ENCODE measurements around the gene ADCY10. TPM values are rescaled to one million over a fixed set of nuclear protein-coding genes. Genes with fewer than 3 reads are reported as not detected.
A peak's percentile ranks its signal among the peaks of the same experiment; 100 is the strongest.
"Not testable (repeated sequence)": the region's sequence is repeated elsewhere in the genome, so short reads cannot be mapped to it uniquely, and the experiment has no call there.

ADCY10 gene
- total RNA-seq, 6 experiments from 2014 or later, result 0.43 to 5.8 (median 1.5) TPM

DNA sequence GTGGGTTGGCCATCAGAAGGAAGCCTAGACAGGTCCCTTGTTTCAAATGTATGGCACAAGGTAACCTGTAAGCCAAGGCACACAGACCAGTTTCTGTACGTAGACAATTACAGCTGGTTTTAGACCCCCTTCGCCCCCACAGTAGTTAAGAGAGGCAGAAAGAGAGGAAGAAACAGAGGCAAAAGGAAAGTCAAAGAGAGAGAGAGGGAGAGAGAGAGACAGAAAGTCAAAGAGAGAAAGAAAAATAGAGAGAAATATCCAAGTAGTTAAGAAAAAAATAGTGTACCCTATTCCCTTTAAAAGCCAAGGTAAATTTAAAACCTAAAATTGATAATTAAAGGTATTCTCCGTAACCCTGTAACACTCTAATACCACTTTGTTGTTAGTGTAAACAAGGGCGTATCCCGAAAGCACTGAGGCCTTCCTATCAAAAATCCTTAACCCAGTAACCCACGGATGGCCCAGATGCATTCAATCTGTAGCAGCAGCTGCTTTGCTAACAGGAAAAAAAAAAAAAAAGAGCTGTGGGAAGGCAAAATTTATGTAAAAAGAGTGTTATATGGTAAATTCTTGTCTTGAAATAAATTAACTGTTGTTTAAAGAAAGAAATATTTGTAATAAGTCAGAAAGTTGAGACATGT, 49.4 kb downstream of the ADCY10 start:
- Histone ChIP-seq H3K4me3 (no peak overlapping the region), H3K27ac (no peak overlapping the region), H3K4me1 (no peaks in the 10 kb centered on the region), H3K36me3 (no peaks in the 10 kb centered on the region), H3K27me3 (no peaks in the 10 kb centered on the region), H3K9me3 (no peaks in the 10 kb centered on the region)
- TF ChIP-seq, protein P1, sequence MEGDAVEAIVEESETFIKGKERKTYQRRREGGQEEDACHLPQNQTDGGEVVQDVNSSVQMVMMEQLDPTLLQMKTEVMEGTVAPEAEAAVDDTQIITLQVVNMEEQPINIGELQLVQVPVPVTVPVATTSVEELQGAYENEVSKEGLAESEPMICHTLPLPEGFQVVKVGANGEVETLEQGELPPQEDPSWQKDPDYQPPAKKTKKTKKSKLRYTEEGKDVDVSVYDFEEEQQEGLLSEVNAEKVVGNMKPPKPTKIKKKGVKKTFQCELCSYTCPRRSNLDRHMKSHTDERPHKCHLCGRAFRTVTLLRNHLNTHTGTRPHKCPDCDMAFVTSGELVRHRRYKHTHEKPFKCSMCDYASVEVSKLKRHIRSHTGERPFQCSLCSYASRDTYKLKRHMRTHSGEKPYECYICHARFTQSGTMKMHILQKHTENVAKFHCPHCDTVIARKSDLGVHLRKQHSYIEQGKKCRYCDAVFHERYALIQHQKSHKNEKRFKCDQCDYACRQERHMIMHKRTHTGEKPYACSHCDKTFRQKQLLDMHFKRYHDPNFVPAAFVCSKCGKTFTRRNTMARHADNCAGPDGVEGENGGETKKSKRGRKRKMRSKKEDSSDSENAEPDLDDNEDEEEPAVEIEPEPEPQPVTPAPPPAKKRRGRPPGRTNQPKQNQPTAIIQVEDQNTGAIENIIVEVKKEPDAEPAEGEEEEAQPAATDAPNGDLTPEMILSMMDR (IDR thresholded peaks at IDR 0.05), result no peak
- no peak for TF ChIP-seq POLR2A (IDR thresholded peaks at IDR 0.05)
- no peak for ATAC-seq
- no peak for DNase-seq
- 78% methylated on average over 5 of the region's 6 CpGs for WGBS (ENCODE audit: insufficient coverage, low coverage, low lambda C conversion rate, missing lambda C conversion rate)
- intact Hi-C loops (cut with DNase I), result no loop called here

GRCh38 chr1:167863921-167864279, 50.0 kb downstream of the ADCY10 start:
- H3K27me3 ChIP-seq, result no peaks in the 10 kb centered on the region
- intact Hi-C loops (cut with DNase I), result no loop called here
- H3K4me1 ChIP-seq, result no peaks in the 10 kb centered on the region
- H3K27ac ChIP-seq, result no peak overlapping the region
- no peak for DNase-seq
- TF ChIP-seq, protein P1 (IDR thresholded peaks at IDR 0.05), result no peak
- H3K4me3 ChIP-seq, result no peak overlapping the region
- H3K9me3 ChIP-seq, result no peaks in the 10 kb centered on the region
- no peak for ATAC-seq
- WGBS (ENCODE audit: insufficient coverage, low coverage, low lambda C conversion rate, missing lambda C conversion rate), result 93% methylated on average over 5 of the region's 5 CpGs
- H3K36me3 ChIP-seq, result no peaks in the 10 kb centered on the region

DNA sequence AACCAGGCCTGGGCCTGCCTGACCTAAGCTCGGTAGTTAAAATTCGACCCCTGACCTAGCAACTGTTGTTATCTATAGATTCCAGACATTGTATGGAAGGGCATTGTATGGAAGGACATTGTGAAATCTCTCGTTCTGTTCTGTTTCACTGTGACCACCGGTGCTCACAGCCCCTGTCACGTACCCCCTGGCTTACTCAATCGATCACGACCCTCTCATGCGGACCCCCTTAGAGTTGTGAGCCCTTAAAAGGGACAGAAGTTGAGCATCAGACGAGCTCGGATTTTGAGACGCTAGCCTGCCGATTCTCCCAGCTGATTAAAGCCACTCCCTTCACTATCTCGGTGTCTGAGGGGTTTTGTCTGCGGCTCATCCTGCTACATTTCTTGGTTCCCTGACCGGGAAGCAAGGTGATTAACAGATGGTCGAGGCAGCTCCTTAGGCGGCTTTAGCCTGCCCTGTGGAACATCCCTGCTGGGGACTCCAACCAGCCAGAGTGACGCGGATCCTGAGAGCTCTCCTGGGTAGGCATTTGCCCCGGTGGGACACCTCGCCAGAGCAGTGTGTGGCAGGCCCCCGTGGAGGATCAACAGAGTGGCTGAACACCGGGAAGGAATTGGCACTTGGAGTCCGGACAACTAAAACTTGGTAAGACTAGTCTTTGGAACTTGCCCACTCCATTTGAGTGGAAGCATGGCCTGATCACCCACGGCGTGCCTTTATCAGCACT, 50.6 kb downstream of the ADCY10 start:
- H3K4me1 ChIP-seq; ATAC-seq; DNase-seq; H3K9me3 ChIP-seq; intact Hi-C loops (cut with DNase I); H3K4me3 ChIP-seq; H3K27ac ChIP-seq; H3K27me3 ChIP-seq; H3K36me3 ChIP-seq: not testable (repeated sequence)
- 91% methylated on average over 19 of the region's 26 CpGs for WGBS (ENCODE audit: insufficient coverage, low coverage, low lambda C conversion rate, missing lambda C conversion rate)

DNA sequence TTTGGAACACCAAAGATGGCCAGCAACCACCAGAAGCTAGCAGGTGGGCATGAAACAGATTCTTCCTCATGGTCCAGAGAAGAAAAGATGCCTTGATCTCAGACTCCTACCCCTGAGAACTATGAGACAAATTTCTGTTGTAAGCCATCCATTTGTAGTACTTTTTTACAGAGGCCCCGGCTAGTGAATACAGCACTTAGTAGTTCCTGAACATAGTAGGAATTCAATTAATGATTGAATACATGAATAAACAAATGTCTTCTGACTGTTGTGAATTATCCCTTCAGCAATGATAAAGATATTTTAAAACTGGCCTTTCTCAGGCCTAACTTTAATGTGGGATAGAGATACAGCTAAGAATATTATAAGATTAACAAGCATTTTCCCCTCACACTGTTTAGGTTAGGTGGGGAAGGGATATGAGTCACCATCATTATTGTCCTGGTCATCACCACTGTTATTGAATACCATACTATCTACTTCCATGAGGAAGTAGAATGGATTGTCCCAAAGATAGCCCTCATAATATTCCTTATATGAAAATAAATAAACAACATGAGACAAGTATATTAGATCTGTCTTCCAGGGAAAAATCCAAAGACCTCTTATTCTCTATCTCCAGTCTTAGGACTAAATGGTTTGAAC, 51.4 kb downstream of the ADCY10 start:
- H3K4me1 ChIP-seq, result no peaks in the 10 kb centered on the region
- no peaks in the 10 kb centered on the region for H3K36me3 ChIP-seq
- DNase-seq (no peak), ATAC-seq (peak in 2 of 4 donors; percentile 42 to 57)
- H3K4me3 ChIP-seq, result no peak overlapping the region
- H3K9me3 ChIP-seq, result no peaks in the 10 kb centered on the region
- TF ChIP-seq POLR2A (IDR thresholded peaks at IDR 0.05), result no peak
- TF ChIP-seq, protein P1 (IDR thresholded peaks at IDR 0.05), result no peak
- no peaks in the 10 kb centered on the region for H3K27me3 ChIP-seq
- intact Hi-C loops (cut with DNase I), result no loop called here
- WGBS (ENCODE audit: insufficient coverage, low coverage, low lambda C conversion rate, missing lambda C conversion rate), result 88% methylated on average over 1 of the region's 1 CpG
- no peak overlapping the region for H3K27ac ChIP-seq

All from right lobe of liver (tissue), 6 donors.